GM19025 (cell line): ENCODE results near the gene GRHL1.
"Not testable (repeated sequence)": the region's sequence is repeated elsewhere in the genome, so short reads cannot be mapped to it uniquely, and the experiment has no call there.

Experiments used
- ATAC-seq: cut with Tn5 transposase; IDR thresholded peaks from one replicate; pipeline ENCODE4 v1.9.1; 2021; ENCODE audit warnings: mild to moderate bottlenecking, low read depth, moderate library complexity; ENCODE audit not compliant: unreplicated experiment

GRHL1 gene

DNA sequence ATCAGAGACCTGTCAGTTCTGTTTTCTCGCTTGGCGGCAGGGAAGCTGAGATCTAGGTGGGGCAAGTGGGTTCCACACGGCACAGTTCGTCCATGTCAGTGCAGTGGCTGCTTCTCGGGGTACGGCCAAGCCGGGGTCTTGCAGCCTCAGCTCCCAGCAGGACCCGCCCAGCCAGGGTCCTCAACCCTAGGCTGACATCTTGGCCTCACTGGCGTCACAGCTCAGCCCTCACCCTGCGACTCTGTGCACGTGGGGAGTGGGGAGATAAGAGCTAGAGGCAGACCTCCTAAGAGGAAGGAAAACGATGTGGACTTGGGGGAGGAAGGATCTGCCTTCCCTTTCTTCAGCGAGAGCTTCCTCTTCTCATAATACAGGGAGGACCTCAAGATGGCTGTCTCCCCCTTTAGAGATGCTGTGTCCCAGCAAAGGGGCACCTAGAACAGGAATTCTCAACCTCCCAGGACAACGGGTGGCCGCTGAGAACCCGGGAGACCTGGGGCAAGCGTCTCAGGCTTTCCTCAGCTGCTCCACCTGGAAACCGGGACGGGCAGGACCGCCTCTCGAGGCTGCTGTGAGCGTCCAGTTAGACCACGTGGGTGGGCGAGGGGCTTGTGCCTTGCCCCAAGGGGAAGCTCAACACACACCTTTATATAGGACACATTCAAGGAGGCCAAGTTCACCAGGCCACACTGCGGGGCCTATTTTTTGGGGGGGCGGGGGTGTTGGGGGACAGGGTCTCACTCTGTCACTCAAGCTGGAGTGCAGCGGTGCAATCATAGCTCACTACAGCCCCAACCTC is 68.3 kb downstream of the GRHL1 start:
- no peak for ATAC-seq

- no peak for ATAC-seq
Measured at GRCh38 chr2:10022041-10022421, 70.5 kb downstream of the GRHL1 start.

GRCh38 chr2:10022445-10022844 is 71.0 kb downstream of the GRHL1 start:
- no peak for ATAC-seq

DNA sequence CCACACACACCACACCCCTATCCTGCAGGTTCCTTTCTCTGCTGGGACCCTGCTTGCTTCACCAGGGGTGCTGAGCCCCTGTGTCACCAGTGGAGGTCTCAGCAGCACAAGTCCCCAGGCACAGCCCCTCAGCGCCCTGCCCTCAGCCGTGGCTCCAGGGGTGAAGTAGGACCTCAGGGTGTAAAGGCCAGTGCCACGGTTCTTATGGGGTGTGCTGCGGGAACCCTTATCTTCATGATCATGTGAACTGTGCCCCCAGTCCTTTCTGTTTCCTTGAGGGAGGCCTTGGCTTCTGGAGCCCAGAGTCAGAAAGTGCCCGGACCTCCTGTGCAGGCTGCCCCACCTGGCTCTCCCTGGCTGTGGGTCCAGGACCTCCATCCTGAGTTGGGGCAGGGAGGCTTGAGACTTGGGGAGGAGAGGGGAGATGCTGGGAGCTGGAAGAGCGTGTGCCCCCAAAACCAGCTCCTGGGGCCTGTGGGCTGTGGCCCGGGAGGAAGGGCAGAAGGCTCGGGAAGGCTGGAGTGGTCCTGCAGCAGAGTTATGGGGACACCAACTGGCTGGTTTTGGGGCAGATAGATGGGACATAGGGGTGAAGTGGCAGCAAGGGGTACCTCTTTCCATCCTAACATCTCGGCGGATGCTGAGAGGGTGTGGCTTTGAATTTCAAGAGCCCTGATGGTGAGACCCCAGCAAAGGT is 71.6 kb downstream of the GRHL1 start:
- no peak for ATAC-seq

- no peak for ATAC-seq
Measured at GRCh38 chr2:10026940-10027569, 75.6 kb downstream of the GRHL1 start.

GRCh38 chr2:10027660-10028330 is 76.3 kb downstream of the GRHL1 start:
- no peak for ATAC-seq

- ATAC-seq: no peak
Measured at GRCh38 chr2:10028407-10028987, 77.0 kb downstream of the GRHL1 start.

DNA sequence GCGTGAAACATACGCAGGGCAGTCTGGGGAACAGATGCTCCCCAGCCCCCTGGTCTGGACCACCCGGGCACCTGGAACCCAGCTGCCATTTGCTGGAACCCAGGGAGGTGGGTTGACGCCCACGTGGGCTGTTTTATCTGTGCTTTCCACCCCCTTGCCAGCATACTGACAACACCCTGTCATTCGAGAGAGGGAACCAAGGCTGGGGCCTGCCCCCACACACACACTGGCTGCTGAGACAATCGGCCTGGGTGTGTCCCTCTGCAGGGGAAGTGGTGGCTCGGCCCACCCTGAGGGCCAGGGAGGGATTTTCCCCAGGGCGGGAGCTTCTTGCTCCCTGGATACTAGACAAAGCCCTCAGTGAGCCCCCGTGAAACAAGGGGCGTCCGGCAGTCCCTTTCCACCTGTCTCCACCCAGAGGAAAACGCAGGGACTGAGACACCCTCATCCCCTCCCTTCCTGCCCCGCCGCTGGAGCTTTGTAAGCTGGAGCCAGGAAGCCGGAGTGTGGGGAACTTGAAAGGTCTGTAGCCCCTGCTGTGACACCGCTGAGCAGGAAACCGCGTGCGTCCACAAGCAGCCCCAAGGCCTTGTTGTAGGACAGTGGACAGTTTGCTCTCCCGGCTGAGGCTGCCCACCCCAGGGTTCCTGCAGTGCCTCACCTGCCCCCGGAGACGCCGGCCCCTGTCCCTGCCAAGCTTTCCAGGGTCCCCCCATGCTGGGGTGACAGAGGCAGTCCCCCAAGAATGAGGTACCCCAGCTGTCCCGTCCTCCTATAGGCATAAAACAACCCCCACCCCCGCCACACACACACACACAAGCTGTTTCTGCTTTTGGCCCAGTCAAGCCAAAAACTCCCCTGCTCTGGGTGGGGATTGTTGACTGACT is 77.7 kb downstream of the GRHL1 start:
- ATAC-seq: no peak

DNA sequence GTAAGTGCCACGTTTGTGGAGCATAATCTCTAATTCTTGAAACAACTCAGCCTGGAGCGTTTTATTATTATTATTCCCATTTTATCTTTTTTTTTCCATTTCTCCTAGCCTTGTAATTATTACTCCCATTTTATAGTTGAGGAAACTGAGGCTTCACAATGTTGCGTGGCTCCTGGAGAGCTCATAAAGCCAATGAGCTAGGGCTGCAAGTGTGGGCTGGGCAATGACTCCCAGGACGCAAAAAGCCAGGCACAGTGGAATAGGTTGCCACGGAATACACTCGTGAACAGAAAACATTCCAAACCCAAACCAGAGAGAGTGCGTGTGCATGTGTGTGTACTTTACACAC is 78.4 kb downstream of the GRHL1 start:
- ATAC-seq: no peak

GRCh38 chr2:10030311-10030736 is 78.8 kb downstream of the GRHL1 start:
- no peak for ATAC-seq

- ATAC-seq: not testable (repeated sequence)
Measured at GRCh38 chr2:10030798-10031197, 79.3 kb downstream of the GRHL1 start.

DNA sequence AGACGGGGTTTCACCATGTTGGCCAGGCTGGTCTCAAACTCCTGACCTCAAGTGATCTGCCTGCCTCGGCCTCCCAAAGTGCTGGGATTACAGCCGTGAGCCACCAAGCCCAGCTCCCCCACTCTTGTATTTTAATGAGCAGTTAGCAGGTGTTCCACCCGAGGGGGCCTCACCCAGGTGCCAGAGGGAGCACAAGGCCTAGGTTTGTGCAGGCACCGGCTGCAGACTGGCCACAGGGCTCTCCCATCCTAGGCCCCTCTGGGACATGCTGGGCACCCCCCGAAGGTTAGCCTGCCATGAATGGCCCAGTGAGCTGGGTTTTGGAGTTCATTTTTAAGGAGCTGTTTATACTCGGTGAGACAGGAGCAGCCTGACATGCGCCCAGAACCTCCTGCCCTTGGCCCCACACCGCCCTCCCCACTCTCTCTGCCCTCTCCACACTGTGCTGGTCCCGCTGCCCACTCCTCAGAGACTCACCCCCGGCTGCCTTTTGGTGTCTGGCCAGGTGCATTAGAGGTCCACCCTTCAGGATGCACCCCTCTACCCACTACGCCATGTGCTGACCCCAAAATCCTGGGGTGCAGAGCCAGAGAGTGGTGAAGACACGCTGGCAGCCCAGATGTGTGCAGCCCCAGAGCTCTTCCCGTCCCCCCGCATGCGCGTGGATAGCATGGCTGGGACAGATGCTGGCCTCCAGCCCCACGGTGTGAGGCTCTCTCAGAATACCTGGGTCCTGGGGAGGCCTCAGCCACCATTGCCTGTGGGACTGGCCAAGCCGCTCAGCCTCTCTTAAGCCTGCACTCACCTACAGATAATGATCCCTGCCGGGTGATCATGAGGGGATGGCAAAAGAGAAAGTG is 80.6 kb downstream of the GRHL1 start:
- no peak for ATAC-seq

- ATAC-seq: no peak
Measured at GRCh38 chr2:10032746-10033105, 81.2 kb downstream of the GRHL1 start.

- ATAC-seq: no peak
Measured at GRCh38 chr2:10033251-10034006, 81.9 kb downstream of the GRHL1 start.

- ATAC-seq: no peak
Measured at GRCh38 chr2:10034333-10035052, 83.0 kb downstream of the GRHL1 start.

DNA sequence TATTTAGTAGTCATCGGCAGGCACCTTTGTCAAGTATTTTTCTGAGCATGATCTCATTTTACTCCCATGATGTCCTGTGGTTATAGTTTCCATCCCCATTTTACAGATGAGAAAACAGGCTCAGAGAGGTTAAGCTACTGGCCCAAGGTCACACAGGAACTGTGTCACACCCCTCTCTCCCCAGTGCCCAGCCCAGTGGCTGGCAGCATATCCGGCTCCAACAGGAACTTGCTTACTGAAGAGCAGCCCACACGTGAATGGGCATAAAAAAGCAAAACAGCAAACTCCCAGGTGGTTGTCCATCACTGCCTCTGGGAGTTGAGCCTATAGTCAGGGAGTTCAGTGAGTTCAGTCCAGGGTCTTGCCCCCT is 83.5 kb downstream of the GRHL1 start:
- ATAC-seq: no peak

- no peak for ATAC-seq
Measured at GRCh38 chr2:10035633-10036032, 84.1 kb downstream of the GRHL1 start.
